ENCODE data around the gene WASL.

WASL gene

GRCh38 chr7:123687161-123687560 lies 61.6 kb downstream of the WASL start:
- no peak for DNase-seq

- peak in 1 of 2 donors; percentile 39 for DNase-seq
These were observed 66.1 kb downstream of the WASL start for GRCh38 chr7:123682690-123683089.

GRCh38 chr7:123681561-123681960 lies 67.2 kb downstream of the WASL start:
- DNase-seq, result no peak

GRCh38 chr7:123680580-123680979 lies 68.2 kb downstream of the WASL start:
- DNase-seq, result no peak

- no peak for DNase-seq
These were observed 69.2 kb downstream of the WASL start for GRCh38 chr7:123679614-123680013.

GRCh38 chr7:123677061-123677715 lies 71.6 kb downstream of the WASL start:
- no peak for DNase-seq

GRCh38 chr7:123675181-123675473 lies 73.7 kb downstream of the WASL start:
- no peak for DNase-seq

- DNase-seq, result no peak
These were observed 74.2 kb downstream of the WASL start for GRCh38 chr7:123674399-123675180.

- no peak for DNase-seq
These were observed 74.9 kb downstream of the WASL start for GRCh38 chr7:123673752-123674398.

GRCh38 chr7:123673137-123673732 lies 75.6 kb downstream of the WASL start:
- DNase-seq, result no peak

GRCh38 chr7:123669485-123669884 lies 79.3 kb downstream of the WASL start:
- DNase-seq, result no peak

- DNase-seq, result no peak
These were observed 82.3 kb downstream of the WASL start for GRCh38 chr7:123666492-123666891.

- no peak for DNase-seq
These were observed 82.9 kb downstream of the WASL start for GRCh38 chr7:123665896-123666295.

GRCh38 chr7:123665157-123665556 lies 83.6 kb downstream of the WASL start:
- no peak for DNase-seq

GRCh38 chr7:123663200-123663599 lies 85.6 kb downstream of the WASL start:
- no peak for DNase-seq

GRCh38 chr7:123662755-123663154 lies 86.0 kb downstream of the WASL start:
- no peak for DNase-seq

GRCh38 chr7:123662293-123662692 lies 86.5 kb downstream of the WASL start:
- no peak for DNase-seq

- DNase-seq, result no peak
These were observed 87.0 kb downstream of the WASL start for GRCh38 chr7:123661765-123662164.

- no peak for DNase-seq
These were observed 88.1 kb downstream of the WASL start for GRCh38 chr7:123660514-123661354.

- no peak for DNase-seq
These were observed 90.8 kb downstream of the WASL start for GRCh38 chr7:123658023-123658422.

GRCh38 chr7:123657304-123657685 lies 91.5 kb downstream of the WASL start:
- DNase-seq, result no peak

GRCh38 chr7:123656544-123657303 lies 92.1 kb downstream of the WASL start:
- no peak for DNase-seq

Measured in bone marrow (tissue), 2 donors.